Measurements from ENCODE around the gene TBCD.
"Not testable (repeated sequence)": the region's sequence is repeated elsewhere in the genome, so short reads cannot be mapped to it uniquely, and the experiment has no call there.

The TBCD gene

DNA sequence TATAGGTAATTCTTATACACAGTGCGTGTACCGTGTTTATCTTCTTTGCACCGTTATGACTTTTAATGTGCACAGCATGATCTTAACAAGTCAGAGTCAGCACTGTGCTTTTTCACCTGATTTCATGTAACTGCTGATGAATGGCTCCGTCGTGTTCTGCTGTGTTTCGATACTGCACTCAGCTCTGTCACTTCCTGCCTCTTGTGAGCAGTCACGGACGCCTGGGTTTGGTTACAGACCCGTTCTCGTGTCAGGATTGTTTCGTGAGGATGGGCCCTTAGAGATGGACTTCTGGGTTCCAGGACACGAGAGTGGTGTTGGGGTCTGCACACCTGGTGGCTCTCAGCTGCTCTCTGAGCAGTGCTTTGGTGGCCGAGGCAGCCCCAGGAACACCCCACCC, 24.6 kb downstream of the TBCD start:
- Histone ChIP-seq H3K27ac (ENCODE audit: low read depth, low read length) (no peak overlapping the region), H3K79me2 (ENCODE audit: insufficient read depth, low read length) (no peaks in the 10 kb centered on the region), H3K9me2 (replicated peaks; ENCODE audit: insufficient read depth, low read length) (no peaks in the 10 kb centered on the region), H3K36me3 (ENCODE audit: low read length) (no peaks in the 10 kb centered on the region), H3K9ac (ENCODE audit: low read length) (no peak overlapping the region), H3K9me3 (ENCODE audit: insufficient read depth, low read length) (no peaks in the 10 kb centered on the region), H3K27me3 (ENCODE audit: low read length) (no peaks in the 10 kb centered on the region), H3K4me3 (ENCODE audit: insufficient read depth, low read length, poor library complexity, severe bottlenecking) (no peak overlapping the region), H4K20me1 (ENCODE audit: low read depth, low read length) (no peaks in the 10 kb centered on the region), H3K4me2 (ENCODE audit: low read depth, low read length, poor library complexity, severe bottlenecking) (no peak overlapping the region), H2AFZ (ENCODE audit: low read depth, low read length, severe bottlenecking) (no peak overlapping the region), H3F3A (ENCODE audit: insufficient read depth) (no peaks in the 10 kb centered on the region)
- no peak for TF ChIP-seq EZH2phosphoT487 (conservative IDR thresholded peaks at IDR 0.05; ENCODE audit: low read length)
- TF ChIP-seq, protein P1, sequence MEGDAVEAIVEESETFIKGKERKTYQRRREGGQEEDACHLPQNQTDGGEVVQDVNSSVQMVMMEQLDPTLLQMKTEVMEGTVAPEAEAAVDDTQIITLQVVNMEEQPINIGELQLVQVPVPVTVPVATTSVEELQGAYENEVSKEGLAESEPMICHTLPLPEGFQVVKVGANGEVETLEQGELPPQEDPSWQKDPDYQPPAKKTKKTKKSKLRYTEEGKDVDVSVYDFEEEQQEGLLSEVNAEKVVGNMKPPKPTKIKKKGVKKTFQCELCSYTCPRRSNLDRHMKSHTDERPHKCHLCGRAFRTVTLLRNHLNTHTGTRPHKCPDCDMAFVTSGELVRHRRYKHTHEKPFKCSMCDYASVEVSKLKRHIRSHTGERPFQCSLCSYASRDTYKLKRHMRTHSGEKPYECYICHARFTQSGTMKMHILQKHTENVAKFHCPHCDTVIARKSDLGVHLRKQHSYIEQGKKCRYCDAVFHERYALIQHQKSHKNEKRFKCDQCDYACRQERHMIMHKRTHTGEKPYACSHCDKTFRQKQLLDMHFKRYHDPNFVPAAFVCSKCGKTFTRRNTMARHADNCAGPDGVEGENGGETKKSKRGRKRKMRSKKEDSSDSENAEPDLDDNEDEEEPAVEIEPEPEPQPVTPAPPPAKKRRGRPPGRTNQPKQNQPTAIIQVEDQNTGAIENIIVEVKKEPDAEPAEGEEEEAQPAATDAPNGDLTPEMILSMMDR (IDR thresholded peaks at IDR 0.05; ENCODE audit: insufficient read depth, low read length, poor library complexity, severe bottlenecking), result no peak

DNA sequence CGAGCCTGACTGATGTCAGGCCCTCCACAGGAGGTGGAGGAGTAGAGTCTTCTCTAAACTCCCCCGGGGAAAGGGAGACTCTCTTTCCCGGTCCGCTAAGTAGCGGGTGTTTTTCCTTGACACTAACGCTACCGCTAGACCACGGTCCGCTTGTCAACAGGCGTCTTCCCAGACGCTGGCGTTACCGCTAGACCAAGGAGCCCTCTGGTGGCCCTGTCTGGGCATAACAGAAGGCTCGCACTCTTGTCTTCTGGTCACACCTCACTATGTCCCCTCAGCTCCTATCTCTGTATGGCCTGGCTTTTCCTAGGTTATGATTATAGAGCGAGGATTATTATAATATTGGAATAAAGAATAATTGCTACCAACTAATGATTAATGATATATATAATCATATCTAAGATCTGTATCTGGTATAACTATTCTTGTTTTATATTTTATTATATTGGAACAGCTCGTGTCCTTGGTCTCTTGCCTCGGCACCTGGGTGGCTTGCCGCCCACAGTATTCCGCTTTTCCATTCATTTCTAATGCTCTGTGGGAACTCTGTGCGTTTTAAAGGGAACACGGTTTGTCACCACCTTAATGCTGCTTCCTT, 26.0 kb downstream of the TBCD start:
- H3F3A ChIP-seq (ENCODE audit: insufficient read depth); H2AFZ ChIP-seq (ENCODE audit: low read depth, low read length, severe bottlenecking); H3K4me3 ChIP-seq (ENCODE audit: insufficient read depth, low read length, poor library complexity, severe bottlenecking); H3K9ac ChIP-seq (ENCODE audit: low read length); H3K4me2 ChIP-seq (ENCODE audit: low read depth, low read length, poor library complexity, severe bottlenecking); H3K36me3 ChIP-seq (ENCODE audit: low read length); H3K27me3 ChIP-seq (ENCODE audit: low read length); H3K9me2 ChIP-seq (replicated peaks; ENCODE audit: insufficient read depth, low read length); H4K20me1 ChIP-seq (ENCODE audit: low read depth, low read length); H3K9me3 ChIP-seq (ENCODE audit: insufficient read depth, low read length); H3K79me2 ChIP-seq (ENCODE audit: insufficient read depth, low read length); H3K27ac ChIP-seq (ENCODE audit: low read depth, low read length): not testable (repeated sequence)

DNA sequence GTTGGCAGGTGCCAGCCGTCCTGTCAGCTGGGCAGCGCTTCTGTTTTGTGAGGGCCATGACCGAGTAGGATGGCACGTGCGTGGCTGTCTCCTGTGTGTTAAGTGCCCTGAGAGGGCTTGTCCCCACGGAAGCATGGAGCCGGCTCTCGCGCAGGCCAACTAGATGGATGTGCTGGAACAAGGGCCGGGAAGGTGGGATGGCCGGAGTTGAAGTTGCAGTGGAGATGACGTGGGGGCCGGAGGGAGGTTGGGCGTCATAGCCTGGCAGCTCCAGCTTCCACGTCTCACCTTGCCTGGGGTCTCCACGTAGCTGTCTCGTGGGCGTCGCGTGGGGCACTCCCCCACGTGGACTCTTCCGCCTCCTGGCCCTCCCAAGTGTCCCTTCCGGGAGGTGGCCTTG, 27.7 kb downstream of the TBCD start:
- Histone ChIP-seq H3K4me3 (ENCODE audit: insufficient read depth, low read length, poor library complexity, severe bottlenecking) (no peak overlapping the region), H3K9ac (ENCODE audit: low read length) (no peak overlapping the region), H3K27ac (ENCODE audit: low read depth, low read length) (no peak overlapping the region), H4K20me1 (ENCODE audit: low read depth, low read length) (no peaks in the 10 kb centered on the region), H2AFZ (ENCODE audit: low read depth, low read length, severe bottlenecking) (no peak overlapping the region), H3K36me3 (ENCODE audit: low read length) (no peaks in the 10 kb centered on the region), H3K9me3 (ENCODE audit: insufficient read depth, low read length) (no peaks in the 10 kb centered on the region), H3K4me2 (ENCODE audit: low read depth, low read length, poor library complexity, severe bottlenecking) (no peak overlapping the region), H3K79me2 (ENCODE audit: insufficient read depth, low read length) (no peaks in the 10 kb centered on the region), H3K27me3 (ENCODE audit: low read length) (no peaks in the 10 kb centered on the region), H3K9me2 (replicated peaks; ENCODE audit: insufficient read depth, low read length) (no peaks in the 10 kb centered on the region), H3F3A (ENCODE audit: insufficient read depth) (no peaks in the 10 kb centered on the region)
- TF ChIP-seq, protein P1 (IDR thresholded peaks at IDR 0.05; ENCODE audit: insufficient read depth, low read length, poor library complexity, severe bottlenecking), result no peak
- TF ChIP-seq EZH2phosphoT487 (conservative IDR thresholded peaks at IDR 0.05; ENCODE audit: low read length), result no peak

- no peak overlapping the region for H3K4me2 ChIP-seq (ENCODE audit: low read depth, low read length, poor library complexity, severe bottlenecking)
These were observed 28.3 kb downstream of the TBCD start for GRCh38 chr17:82780195-82780594.

More at GRCh38 chr17:82780195-82780594, 28.3 kb downstream of the TBCD start:
- no peaks in the 10 kb centered on the region for H3K9me3 ChIP-seq (ENCODE audit: insufficient read depth, low read length)
- no peak overlapping the region for H3K4me3 ChIP-seq (ENCODE audit: insufficient read depth, low read length, poor library complexity, severe bottlenecking)
- H3K27ac ChIP-seq (ENCODE audit: low read depth, low read length), result no peak overlapping the region
- no peaks in the 10 kb centered on the region for H3F3A ChIP-seq (ENCODE audit: insufficient read depth)
- no peak for TF ChIP-seq EZH2phosphoT487 (conservative IDR thresholded peaks at IDR 0.05; ENCODE audit: low read length)
- TF ChIP-seq, protein P1 (IDR thresholded peaks at IDR 0.05; ENCODE audit: insufficient read depth, low read length, poor library complexity, severe bottlenecking), result no peak
- H3K9me2 ChIP-seq (replicated peaks; ENCODE audit: insufficient read depth, low read length), result no peaks in the 10 kb centered on the region
- no peaks in the 10 kb centered on the region for H3K27me3 ChIP-seq (ENCODE audit: low read length)
- H4K20me1 ChIP-seq (ENCODE audit: low read depth, low read length), result no peaks in the 10 kb centered on the region
- no peaks in the 10 kb centered on the region for H3K36me3 ChIP-seq (ENCODE audit: low read length)
- H2AFZ ChIP-seq (ENCODE audit: low read depth, low read length, severe bottlenecking), result no peak overlapping the region
- no peaks in the 10 kb centered on the region for H3K79me2 ChIP-seq (ENCODE audit: insufficient read depth, low read length)
- H3K9ac ChIP-seq (ENCODE audit: low read length), result no peak overlapping the region
